Measurements from ENCODE around the gene FAM151B. TPM values are rescaled to one million over a fixed set of nuclear protein-coding genes. Genes with fewer than 3 reads are reported as not detected.
"Not testable (repeated sequence)": the region's sequence is repeated elsewhere in the genome, so short reads cannot be mapped to it uniquely, and the experiment has no call there.

The FAM151B gene
- total and polyA plus RNA-seq, 9 of the 15 experiments (the other 6 are each of a cell fraction or from before 2014, with no cell fraction given): 0.10 to 0.46 (median 0.22) TPM; not detected in 2

GRCh38 chr5:80466669-80467485 is 21.0 kb upstream of the FAM151B start (continued):
- TF ChIP-seq MTF1 (CRISPR knock-in tag; IDR thresholded peaks at IDR 0.05; ENCODE audit: borderline replicate concordance) (no peak), EZH2 (IDR thresholded peaks at IDR 0.05; ENCODE audit: borderline replicate concordance, low read depth, low read length) (no peak), ZBTB26 (CRISPR knock-in tag; IDR thresholded peaks at IDR 0.05) (no peak), HDAC6 (IDR thresholded peaks at IDR 0.05; ENCODE audit: low read depth, low read length) (no peak)

- no peak for TF ChIP-seq BHLHE40 (IDR thresholded peaks at IDR 0.05; ENCODE audit: low read length)
- TF ChIP-seq TBL1XR1 (IDR thresholded peaks at IDR 0.05; ENCODE audit: low read length in 2 of 2): no peak
- WGBS (ENCODE audit: insufficient coverage, low coverage, missing lambda C conversion rate): 75% methylated on average over 1 of the region's 1 CpG
- intact Hi-C loops (cut with micrococcal nuclease) (no loop called here), in situ Hi-C loops (cut with MboI) (no loop called here)
- ChIA-PET CTCF (ENCODE audit: low intra/inter-chr PET ratio) (no interaction called here), POLR2A (no interaction called here)
- DNase-seq (ENCODE audit: extremely low read depth in 1 of 4, low spot score in 3 of 4) (no peak), FAIRE-seq (no peak), ATAC-seq (no peak)
- Histone ChIP-seq H3K4me2 (ENCODE audit: insufficient read depth, low read length) (no peak overlapping the region), H3K36me3 (ENCODE audit: control insufficient read depth, insufficient read depth, low read length) (peaks cover 3% of the 10 kb centered on the region; the same call in 1 of the 3 replicates), H3K79me2 (ENCODE audit: control insufficient read depth, insufficient read depth, low read length) (no peaks in the 10 kb centered on the region), H2AFZ (ENCODE audit: low read depth, low read length) (no peak overlapping the region), H3K4me1 (replicated peaks in 1 of 2; ENCODE audit: control insufficient read depth in 2 of 2, insufficient read depth in 2 of 2, low read length in 2 of 2) (no peaks in the 10 kb centered on the region), H3K27ac (ENCODE audit: extremely low read depth, low read depth, low read length) (no peak overlapping the region), H3K9me1 (ENCODE audit: control insufficient read depth, insufficient read depth, low read length) (no peaks in the 10 kb centered on the region), H4K20me1 (replicated peaks; ENCODE audit: control insufficient read depth, insufficient read depth, low read length) (no peaks in the 10 kb centered on the region), H3K9me3 (replicated peaks; ENCODE audit: control insufficient read depth, insufficient read depth, low read depth, low read length) (no peaks in the 10 kb centered on the region; the same call in none of the 2 replicates), H3K4me3 (no peak overlapping the region), H3K9ac (ENCODE audit: insufficient read depth in 1 of 2, low read depth in 2 of 2, low read length in 2 of 2) (no peak overlapping the region), H3K27me3 (ENCODE audit: control insufficient read depth in 2 of 2, insufficient read depth in 2 of 2, low read length in 2 of 2) (no peaks in the 10 kb centered on the region)
- no TSS peak for BruUV-seq (replicated peaks)
These were observed 19.8 kb upstream of the FAM151B start for GRCh38 chr5:80468131-80468530.

GRCh38 chr5:80470631-80471030 is 17.3 kb upstream of the FAM151B start:
- H4K20me1 ChIP-seq (replicated peaks; ENCODE audit: control insufficient read depth, insufficient read depth, low read length); ATAC-seq; H3K9me3 ChIP-seq (replicated peaks; ENCODE audit: control insufficient read depth, insufficient read depth, low read depth, low read length); H3K9me1 ChIP-seq (ENCODE audit: control insufficient read depth, insufficient read depth, low read length); FAIRE-seq; DNase-seq (ENCODE audit: extremely low read depth in 1 of 4, low spot score in 3 of 4); CTCF ChIA-PET (ENCODE audit: low intra/inter-chr PET ratio); H3K27me3 ChIP-seq (ENCODE audit: control insufficient read depth in 2 of 2, insufficient read depth in 2 of 2, low read length in 2 of 2); H3K27ac ChIP-seq (ENCODE audit: extremely low read depth, low read depth, low read length); POLR2A ChIA-PET; BruUV-seq (replicated peaks); H2AFZ ChIP-seq (ENCODE audit: low read depth, low read length); H3K36me3 ChIP-seq (ENCODE audit: control insufficient read depth, insufficient read depth, low read length); intact Hi-C loops (cut with micrococcal nuclease); H3K79me2 ChIP-seq (ENCODE audit: control insufficient read depth, insufficient read depth, low read length); H3K9ac ChIP-seq (ENCODE audit: insufficient read depth in 1 of 2, low read depth in 2 of 2, low read length in 2 of 2); H3K4me1 ChIP-seq (replicated peaks in 1 of 2; ENCODE audit: control insufficient read depth in 2 of 2, insufficient read depth in 2 of 2, low read length in 2 of 2); H3K4me3 ChIP-seq; H3K4me2 ChIP-seq (ENCODE audit: insufficient read depth, low read length): not testable (repeated sequence)
- in situ Hi-C loops (cut with MboI): loop anchor here (5.0 kb wide), 1 partner anchor 192 kb away; no protein-coding TSS in a partner anchor
- WGBS (ENCODE audit: insufficient coverage, low coverage, missing lambda C conversion rate): no CpG with 5 or more reads among the region's 2 CpGs
